Stimulated activated CD4-positive, alpha-beta T cell treated with anti-CD3 and anti-CD28 coated beads, Interleukin-15, amount 100 ng/mL, for 24 hours (primary cell): Measurements from ENCODE around the gene AP1S3.
"Not testable (repeated sequence)": the region's sequence is repeated elsewhere in the genome, so short reads cannot be mapped to it uniquely, and the experiment has no call there.

Experiments
- DNase-seq: peaks from one replicate; pipeline ENCODE4 v3.0.0-alpha.2; 2020

Gene AP1S3

DNA sequence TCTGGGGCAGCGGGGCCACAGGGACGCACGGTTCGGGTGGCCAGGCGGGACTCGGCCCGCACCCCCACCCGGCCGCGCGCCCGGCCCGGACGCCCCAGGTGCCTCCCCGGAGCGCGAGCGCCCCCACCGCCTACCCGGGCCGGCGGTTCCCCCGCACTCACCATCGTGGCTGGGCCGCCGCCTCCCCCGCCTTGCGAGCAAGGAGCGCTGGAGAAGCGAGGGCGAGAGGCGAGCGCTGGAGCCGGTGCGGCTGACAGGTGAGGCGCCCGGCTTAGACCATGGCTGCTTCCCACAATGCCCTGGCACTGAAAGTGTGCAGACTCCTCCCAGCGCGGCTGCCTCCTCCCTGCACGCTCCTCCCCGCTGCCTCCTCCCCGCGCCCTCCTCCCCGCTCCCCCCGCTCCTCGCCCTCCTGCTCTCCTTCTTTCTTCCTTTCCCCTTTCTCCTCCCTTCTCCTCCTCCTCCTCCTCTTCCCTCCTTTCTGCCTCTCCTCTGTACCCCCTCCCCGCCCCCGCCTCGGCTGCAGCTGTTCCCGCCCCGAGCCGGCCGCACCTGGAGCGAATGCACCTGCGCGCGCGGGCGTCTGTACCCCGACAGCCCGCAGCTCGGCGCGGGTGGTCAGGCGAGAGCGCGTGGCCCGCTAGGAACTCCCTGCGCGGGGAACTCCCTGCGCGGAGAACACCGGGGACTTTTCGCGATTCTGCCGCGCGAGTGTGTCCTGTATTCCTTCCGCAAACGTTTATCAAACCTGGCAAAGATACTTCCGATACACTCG lies at the start of gene AP1S3:
Gene AP1S3 (minus strand): TSS at position 296 of the 775 bp plus-strand sequence. CDS start 132 bp downstream, at position 164.
- DNase-seq: peak; percentile 85

DNA sequence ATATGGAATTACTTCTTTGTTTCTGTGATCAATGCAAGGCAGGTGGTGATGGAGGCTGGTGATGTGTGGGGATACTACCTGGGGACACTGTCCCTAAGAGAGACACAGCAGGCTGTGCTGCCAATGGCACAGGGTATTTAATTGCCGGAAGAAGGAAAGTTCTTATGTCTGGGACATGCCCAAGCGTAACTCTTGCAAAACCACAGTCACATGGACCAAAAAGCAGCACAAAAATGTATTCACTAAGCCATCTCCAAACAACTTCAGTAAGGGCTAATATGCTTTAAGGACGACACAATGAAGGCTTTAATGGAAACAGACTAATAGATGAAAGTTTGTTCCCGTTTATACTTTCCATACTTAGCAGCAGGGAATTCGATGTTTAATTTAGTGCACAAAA lies 49.7 kb upstream of the AP1S3 start:
- no peak for DNase-seq

DNA sequence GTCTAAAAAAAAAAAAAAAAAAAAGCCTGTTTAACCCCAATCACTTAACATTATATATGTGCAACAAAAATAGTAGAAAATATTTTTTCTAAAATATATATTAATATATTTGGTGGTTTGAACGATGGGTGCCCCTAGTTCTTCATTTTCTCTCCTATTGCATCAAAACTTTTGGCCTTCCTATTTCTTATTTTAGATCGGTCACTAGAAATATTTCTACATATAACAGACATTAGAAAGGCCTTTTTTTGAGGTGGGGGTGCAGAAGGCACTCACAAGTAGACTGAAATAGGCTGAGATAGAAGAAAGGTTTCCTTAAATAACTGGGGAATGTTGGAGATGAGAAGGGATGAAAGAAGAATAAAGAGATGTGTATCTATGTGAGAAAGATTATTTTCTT lies 49.3 kb upstream of the AP1S3 start:
- no peak for DNase-seq

DNA sequence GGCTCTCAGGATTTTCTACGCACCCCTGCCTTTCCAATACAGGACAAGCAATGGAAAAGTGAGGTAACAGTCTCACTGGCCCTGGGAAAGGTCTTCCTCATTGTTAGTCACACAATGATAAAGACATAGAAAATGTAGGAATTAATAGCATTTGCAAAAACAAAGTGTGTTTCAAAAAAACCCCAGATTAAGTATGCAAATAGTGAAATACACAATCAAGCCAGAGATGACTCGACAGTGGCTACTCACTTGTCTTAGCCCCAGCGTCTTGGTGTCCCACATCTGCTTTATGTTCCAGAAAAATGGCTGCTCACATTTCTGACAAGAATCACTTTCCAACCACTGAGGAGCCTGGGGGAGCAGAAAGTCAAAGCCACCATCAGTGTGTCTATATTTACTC lies 47.0 kb upstream of the AP1S3 start:
- peak; percentile 19 for DNase-seq

DNA sequence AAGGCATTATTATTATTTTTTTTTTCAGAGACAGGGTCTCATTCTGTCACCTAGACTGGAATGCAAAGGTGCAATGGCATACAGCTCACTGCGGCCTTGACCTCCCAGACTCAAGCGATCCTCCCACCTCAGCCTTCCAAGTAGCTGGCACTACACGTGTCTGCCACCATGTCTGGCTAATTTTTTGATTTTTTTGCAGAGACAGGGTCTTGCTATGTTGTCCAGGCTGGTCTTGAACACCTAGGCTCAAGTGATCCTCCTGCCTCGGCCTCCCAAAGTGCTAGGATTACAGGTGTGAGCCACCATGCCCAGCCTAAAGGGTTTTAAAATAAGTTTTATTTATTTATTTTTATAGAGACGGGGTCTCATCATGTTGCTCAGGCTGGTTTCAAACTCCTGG lies 45.3 kb upstream of the AP1S3 start:
- no peak for DNase-seq

DNA sequence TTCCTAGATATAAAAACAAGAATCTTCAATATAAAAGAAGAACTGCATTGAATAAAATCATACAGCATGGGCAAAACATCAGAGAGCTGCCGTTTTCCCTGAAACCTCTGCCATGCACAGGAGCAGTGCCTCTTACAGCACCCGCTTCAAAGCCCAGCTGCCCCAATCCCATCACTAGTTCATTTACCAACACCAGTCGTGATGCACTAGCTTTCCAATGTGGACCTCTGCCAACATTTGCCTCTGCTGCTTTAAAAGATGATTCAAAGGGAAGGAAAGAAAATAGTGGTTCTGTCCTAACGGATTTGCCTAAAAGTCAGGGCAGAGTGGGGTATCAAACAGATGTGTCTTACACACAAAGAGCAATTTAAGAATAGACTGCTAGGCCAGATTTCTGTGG lies 43.4 kb upstream of the AP1S3 start:
- no peak for DNase-seq

DNA sequence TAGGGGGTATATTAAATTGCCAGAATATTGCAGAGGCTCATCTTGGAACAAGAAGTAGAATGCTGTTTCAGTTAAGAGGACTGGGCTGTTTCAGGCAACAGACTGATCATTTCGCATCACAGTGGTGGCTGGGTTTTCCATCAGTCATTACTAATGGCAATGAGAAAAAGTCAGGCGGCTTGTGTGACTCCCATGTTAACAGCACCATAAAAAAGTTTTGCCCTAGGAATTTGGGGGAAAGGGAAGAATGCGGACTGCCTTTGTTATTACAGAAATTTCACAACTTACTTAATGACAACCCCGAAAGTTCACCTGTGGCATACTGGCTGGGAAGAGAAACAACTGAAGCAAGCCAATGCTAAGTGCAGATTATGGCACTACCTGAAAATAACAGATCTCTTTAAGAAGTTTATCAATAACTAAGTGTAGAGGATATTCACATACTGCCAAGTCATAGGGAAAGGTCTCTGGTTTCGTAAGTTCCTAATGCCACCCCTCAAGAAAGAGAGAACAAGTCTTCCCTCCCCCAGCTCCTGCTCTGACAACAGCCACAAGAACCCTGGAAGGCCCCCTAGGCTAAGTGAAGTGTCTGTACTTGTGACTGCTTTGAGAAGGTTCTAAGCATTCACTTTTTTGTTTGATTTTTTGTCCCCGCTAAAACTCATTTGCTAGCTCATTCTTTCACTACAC lies 40.5 kb upstream of the AP1S3 start:
- no peak for DNase-seq

DNA sequence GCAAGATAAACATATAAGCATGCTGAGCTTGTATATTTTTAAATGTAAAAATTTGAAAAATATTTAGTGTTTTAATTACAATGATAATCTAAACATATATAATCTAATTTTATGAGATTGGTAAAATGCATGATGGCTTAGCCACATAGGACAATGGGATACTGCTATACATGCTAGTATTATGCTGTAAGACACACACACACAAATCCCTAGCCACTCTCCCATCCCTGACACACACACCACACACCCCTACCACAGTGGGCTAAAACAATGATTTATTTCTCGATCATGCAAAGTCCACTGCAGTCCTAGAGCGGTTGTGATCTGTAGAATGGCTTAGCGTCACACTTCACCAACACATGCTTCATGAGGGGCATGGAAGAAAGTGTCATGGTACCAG lies 36.3 kb upstream of the AP1S3 start:
- no peak for DNase-seq

DNA sequence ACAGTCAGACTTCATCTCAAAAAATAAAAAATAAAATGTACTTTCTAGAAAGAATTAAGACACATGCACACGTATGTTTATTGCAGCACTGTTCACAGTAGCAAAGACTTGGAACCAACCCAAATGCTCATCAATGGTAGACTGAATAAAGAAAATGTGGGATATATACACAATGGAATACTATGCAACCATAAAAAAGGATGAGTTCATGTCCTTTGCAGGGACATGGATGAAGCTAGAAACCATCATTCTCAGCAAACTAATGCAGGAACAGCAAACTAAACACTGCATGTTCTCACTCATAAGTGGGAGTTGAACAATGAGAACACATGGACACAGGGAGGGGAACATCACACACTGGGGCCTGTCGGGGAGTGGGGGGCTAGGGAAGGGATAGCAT lies 35.4 kb upstream of the AP1S3 start:
- DNase-seq: not testable (repeated sequence)

DNA sequence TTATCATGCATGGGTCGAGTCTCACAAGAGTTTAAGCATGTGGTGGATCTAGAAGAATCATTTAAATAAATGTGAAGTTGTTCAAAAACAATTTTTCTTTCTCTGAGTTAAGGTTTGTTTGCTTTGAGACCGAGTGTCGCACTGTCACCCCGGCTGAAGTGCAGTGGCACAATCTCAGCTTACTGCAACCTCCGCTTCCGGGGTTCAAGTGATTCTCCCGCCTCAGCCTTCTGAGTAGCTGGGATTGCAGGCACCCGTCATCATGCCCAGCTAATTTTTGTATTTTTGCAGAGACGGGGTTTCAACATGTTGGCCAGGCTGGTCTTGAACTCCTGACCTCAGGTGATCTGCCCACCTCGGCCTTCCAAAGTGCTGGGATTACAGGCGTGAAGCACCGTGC lies 34.3 kb upstream of the AP1S3 start:
- DNase-seq: not testable (repeated sequence)

DNA sequence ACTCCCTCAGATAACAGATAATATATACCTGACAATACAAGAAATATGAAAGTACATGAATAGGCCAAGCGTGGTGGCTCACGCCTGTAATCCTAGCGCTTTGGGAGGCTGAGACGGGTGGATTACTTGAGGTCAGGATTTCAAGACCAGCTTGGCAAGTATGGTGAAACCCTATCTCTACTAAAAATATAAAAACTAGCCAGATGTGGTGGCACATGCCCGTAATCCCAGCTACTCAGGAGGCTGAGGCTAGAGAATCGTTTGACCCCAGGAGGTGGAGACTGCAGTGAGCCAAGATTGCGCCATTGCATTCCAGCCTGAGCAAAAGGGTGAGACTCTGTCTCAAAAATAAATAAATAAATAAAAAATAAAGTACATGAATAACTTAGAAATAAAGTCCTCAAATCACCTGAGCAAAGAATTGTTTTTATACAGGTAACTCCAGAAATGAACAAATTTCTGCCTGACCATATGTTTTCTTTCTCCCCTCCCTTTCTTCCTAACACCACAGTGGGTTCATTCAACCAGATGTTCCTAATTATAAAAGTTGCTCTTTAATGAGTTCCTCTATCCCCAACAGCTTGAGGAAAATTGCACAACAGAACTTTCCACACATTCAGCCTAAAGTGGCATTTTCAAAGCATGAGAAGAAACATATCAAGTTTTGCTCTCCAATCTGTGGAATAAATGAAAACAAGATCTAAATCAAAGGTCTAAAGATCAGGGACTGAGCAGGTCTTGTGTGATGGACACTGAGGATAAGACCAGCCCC lies 33.6 kb upstream of the AP1S3 start:
- no peak for DNase-seq

DNA sequence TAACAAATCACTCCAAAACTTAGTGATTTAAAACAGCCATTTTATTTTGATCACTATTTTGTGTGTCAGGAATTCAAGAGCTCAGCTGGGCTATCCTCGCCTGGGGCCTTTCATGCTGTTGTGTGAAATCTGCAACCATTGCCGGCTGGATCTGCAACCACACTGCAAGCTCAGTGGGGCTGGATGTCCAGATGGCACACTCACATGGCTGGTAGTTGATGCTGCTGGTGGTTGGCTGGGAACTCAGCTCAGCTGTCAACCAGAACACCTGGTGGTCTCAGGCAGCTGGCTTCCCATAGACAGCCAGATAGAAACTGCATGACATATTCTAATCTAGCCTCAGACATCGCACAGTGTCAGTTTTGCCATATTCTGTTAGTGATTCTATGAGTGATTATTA lies 30.6 kb upstream of the AP1S3 start:
- no peak for DNase-seq

DNA sequence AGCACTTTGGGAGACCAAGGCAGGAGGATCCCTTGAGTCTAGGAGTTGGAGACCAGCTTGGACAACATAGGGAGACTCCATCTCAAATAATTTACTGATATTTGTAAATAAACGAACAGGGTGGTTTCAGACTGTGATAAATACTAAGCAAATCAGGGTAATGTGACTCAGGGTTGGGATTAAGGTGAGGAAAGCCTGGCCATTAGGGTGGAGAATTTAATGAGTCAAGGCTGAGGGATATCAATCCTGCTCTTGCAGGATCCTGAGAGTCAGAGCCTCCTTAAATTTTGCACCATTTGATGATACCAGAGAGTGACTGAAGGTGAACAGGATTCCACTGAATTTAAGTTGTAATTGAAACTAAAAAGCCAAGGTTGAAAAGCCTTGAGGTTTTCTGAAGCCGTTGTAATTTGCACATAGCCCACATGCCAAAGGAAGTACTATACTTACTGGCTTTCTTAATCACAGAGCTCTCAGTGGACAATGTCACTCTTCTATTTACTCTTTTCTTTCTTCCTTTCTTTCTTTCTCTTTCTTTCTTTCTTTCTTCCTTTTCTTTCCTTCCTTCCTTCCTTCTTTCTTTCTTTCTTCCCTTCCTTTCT lies 28.6 kb upstream of the AP1S3 start:
- no peak for DNase-seq

DNA sequence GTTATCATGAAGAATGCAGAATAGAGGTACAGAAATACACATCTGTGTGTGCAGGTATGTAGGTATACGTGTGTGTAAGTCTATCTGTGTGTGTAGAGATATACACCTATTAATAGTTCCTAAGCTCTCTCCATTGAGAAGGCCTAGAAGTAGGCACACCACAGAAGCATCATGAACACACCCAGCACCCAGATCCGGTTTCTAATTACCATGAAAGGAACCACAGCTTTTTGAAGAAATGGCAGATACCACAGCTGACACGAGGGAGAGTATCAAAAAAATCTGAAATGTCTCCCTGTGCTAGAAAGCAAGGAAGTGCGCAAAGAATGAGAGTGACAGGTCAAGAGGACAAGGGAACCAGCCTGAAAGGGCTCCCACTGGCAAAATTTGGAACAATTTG lies 27.7 kb upstream of the AP1S3 start:
- no peak for DNase-seq

DNA sequence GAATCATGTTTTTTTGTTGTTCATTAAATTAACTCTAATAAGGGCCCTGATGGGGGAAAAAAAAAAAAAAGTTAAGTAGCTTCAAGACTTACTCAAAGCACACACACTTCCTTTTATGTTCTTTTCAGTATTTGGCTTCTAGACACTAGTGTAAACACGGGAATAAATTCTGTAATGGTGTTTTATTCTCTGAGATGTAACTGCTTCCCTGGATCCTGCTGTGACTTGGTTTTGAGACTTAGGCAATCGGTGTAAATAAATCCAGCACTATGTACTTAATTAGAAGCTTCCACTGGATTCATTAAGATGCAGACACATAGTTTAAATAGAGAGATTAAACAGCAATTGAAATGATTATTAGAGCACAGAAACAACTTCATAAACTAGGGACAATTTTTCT lies 26.1 kb upstream of the AP1S3 start:
- no peak for DNase-seq

DNA sequence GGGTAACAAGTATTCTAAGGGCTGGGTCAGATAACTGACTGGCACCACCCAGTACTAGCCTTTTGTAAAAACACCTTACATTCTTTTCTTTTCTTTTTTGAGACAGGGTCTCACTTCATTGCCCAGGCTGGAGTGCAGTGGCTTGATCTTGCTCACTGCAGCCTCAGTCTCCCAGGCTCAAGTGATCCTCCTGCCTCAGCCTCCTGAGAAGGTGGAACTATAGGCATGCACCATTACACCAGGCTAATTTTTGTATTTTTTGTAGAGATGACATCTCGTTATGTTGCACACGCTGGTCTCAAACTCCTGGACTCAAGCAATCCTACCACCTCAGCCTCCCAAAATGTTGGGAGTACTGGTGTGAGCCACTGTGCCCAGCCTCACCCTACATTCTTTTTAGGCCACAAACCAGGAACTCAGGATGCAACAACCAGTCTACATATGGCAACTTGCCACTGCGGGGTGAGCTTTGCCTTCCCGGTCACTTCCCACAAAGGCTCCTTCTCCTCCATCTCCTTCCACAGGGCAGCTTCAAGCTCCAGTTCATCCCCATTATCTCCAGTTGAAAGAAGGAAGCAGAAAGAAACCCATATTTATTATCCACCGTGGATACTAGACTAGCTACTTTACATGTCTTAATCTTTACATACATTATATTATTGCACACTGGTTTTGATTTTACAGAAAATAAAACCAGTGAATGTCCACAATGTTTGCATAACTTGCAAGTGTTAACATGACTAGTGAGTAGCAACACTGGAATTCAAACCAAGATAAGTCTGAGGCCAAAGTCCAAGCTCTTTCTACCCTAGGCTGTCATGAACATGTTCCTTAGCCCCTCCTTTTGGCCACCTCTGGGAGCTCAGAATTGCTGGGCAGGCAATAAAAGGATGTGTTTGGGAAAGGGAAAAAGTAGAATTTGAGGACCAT lies 23.7 kb upstream of the AP1S3 start:
- no peak for DNase-seq

DNA sequence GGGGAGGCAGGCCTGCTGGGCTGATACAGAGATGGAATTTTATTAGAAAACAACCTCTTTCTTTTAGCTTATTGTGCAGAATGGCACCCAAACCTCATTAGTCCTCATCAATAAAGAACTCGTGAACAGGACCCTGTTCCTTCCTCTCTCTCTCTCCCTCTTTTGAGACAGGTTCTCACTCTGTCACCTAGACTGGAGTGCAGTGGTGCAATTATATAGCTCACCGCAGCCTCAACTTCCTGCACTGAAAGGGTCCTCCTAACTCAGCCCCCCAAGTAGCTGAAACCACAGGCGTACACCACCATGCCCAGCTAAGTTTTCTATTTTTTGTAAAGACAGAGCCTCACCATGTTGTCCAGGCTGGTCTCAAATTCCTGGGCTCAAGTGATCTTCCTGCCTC lies 21.7 kb upstream of the AP1S3 start:
- no peak for DNase-seq

DNA sequence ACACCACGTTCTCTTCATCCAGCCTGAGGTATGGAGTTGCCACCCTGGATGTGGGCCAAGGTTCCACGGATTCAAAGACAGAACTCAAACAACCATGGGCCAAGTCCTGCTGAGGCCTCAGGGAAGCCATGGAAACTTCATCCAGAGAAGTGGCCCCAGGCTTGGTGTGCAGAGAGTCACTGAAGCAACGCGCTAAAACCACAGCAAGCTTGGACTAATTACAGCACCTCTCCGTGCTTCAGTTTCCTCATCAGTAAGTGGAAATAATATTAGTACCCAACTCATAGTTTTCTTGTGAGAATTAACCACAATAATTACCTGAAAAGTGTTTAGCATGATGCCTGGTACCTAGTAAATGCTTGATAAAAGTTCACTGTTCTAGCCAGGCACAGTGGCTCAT lies 19.2 kb upstream of the AP1S3 start:
- no peak for DNase-seq

DNA sequence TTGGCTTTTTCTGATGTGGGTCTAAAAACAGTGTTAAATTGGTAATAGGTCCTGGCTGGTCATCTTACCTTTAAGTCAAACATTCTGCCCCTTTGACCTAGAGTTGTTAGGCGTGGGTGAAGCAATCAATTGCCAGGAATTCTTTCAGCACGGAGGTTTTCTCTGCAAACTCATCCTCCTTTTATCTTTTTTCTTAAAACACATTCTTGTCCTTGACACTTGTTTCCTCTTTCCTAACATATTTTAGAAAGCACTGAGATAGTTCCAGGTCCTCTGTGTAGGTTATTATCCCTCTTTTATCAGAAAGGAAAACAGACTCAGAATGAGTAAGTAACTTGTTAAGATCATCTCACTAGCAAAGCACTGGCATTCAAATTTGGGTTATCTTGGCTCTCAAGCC lies 18.6 kb upstream of the AP1S3 start:
- DNase-seq: no peak

DNA sequence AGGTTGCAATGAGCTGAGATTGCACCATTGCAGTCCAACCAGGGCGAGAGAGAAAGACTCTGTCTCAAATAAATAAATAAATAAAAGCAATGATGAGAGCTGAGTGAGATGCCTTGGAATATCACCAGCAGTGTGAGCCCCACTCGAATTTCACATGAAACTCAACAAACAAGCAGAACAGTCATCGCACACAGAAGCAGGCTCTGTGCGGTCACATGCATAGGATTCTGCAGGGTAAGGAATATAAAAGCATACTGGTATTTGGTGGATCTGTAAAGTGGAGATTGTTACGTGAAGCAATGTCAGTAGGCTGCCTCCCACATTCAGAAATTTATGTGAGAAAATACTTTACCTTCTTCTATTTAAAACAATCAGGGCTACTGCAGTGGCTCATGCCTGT lies 18.0 kb upstream of the AP1S3 start:
- no peak for DNase-seq

DNA sequence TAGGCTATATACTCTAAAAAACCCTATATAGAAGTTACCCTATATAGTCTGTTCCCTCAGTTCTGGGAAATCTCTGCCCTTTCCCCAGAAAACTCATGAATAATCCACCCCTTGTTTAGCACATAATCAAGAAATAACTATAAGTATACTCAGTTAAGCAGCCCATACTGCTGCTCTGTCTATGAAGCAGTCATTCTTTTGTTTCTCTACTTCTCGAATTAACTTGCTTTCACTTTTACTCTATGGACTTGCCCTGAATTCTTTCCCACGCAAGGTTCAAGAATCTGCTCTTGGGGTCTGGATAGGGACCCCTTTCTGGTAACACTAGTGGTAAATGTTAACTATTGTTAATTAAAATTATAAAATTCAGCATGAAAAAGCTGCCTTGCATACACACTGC lies 17.4 kb upstream of the AP1S3 start:
- no peak for DNase-seq

DNA sequence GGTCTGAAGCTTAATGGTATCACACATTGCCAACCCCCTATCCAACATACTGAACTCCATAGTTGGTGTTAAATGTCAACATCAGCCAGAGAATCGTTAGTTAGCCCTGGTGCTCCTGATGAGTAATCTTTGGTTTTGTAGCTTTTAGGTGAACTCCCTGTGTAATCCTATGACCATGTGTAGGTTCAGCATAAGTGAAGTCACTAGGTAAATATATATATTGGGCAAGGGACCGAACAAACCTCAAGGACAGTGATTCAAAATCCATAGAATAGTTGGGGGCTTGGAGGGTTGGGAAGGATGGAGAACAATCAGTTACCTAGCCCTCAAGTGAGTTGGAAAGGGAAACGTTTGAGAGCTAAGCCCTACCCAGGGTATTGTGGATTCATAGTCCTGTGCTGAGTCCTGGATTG lies 16.0 kb upstream of the AP1S3 start:
- DNase-seq: no peak
